HEK293 (cell line): ENCODE results near the gene CDH11.

ENCODE experiments used
- CTCF ChIA-PET: fragments of 350-600 bp; formaldehyde crosslinking; extraction: SDS; loops from one replicate; lab custom pipeline; 2021; ENCODE audit warnings: antibody characterized with exemption; lab: Yijun Ruan, JAX
- POLR2A ChIA-PET: fragments of 300-600 bp; formaldehyde crosslinking; extraction: SDS; loops from one replicate; lab custom pipeline; 2020; ENCODE audit warnings: antibody characterized with exemption, inconsistent platforms; lab: Yijun Ruan, JAX
- H3K27ac ChIP-seq: fragments of 200-500 bp; sonication (Bioruptor generic); 2 replicates; pipeline ENCODE4 v1.5.1; 2014; ENCODE audit warnings: low read depth, low read length, control low read depth, inconsistent platforms; ENCODE audit errors: extremely low read depth
- H3K36me3 ChIP-seq, 2 experiments: fragments of 200-500 bp in 1 of 2; sonication (Bioruptor generic) in 1 of 2; 1 replicate in 1 of 2; 2 replicates in 1 of 2; pipeline ENCODE4 v1.5.1; 2014 to 2017; ENCODE audit warnings: inconsistent platforms in 2 of 2, low read length in 2 of 2; ENCODE audit not compliant: control insufficient read depth in 2 of 2, insufficient read depth in 1 of 2
- H3K4me1 ChIP-seq: fragments of 200-500 bp; sonication (Bioruptor generic); 2 replicates; pipeline ENCODE4 v1.5.1; 2014; ENCODE audit warnings: mild to moderate bottlenecking, low read length, inconsistent platforms; ENCODE audit not compliant: control insufficient read depth, insufficient read depth
- H3K4me3 ChIP-seq: 2 replicates; pipeline ENCODE4 v1.5.1; 2011; ENCODE audit warnings: low read depth, mild to moderate bottlenecking, control low read depth, low read length, moderate library complexity
- H3K9me3 ChIP-seq: fragments of 200-500 bp; sonication (Bioruptor generic); 2 replicates; pipeline ENCODE4 v1.5.1; 2014; ENCODE audit warnings: low read depth, low read length, inconsistent platforms; ENCODE audit not compliant: control insufficient read depth, insufficient read depth
- GLIS2 ChIP-seq: fragments of 450-650 bp; formaldehyde crosslinking; IDR thresholded peaks from 2 replicates; pipeline ENCODE4 v1.5.1; 2016; ENCODE audit warnings: missing biosample characterization, missing genetic modification characterization
- KLF9 ChIP-seq: fragments of 450-650 bp; formaldehyde crosslinking; IDR thresholded peaks from 2 replicates; pipeline ENCODE4 v1.5.1; 2016; ENCODE audit warnings: missing biosample characterization, missing genetic modification characterization, low read depth
- PRDM10 ChIP-seq: fragments of 450-650 bp; formaldehyde crosslinking; IDR thresholded peaks from 2 replicates; pipeline ENCODE4 v1.5.1; 2016; ENCODE audit warnings: missing biosample characterization, missing genetic modification characterization
- PRDM2 ChIP-seq: fragments of 450-650 bp; formaldehyde crosslinking; IDR thresholded peaks from 2 replicates; pipeline ENCODE4 v1.5.1; 2016; ENCODE audit warnings: missing biosample characterization, missing genetic modification characterization, borderline replicate concordance
- REST ChIP-seq: fragments of 450-650 bp; formaldehyde crosslinking; IDR thresholded peaks from 2 replicates; pipeline ENCODE4 v1.5.1; 2016; ENCODE audit warnings: missing biosample characterization, missing genetic modification characterization
- SALL2 ChIP-seq: fragments of 450-650 bp; formaldehyde crosslinking; IDR thresholded peaks from 2 replicates; pipeline ENCODE4 v1.5.0; 2017; ENCODE audit warnings: missing biosample characterization, mild to moderate bottlenecking, missing genetic modification characterization, borderline replicate concordance
- ZFP41 ChIP-seq: fragments of 450-650 bp; formaldehyde crosslinking; IDR thresholded peaks from 2 replicates; pipeline ENCODE4 v1.5.1; 2016; ENCODE audit warnings: missing biosample characterization, missing genetic modification characterization, borderline replicate concordance
- ZNF121 ChIP-seq: fragments of 450-650 bp; formaldehyde crosslinking; IDR thresholded peaks from 2 replicates; pipeline ENCODE4 v1.5.1; 2016; ENCODE audit warnings: missing biosample characterization, missing genetic modification characterization
- ZNF140 ChIP-seq: fragments of 450-650 bp; formaldehyde crosslinking; IDR thresholded peaks from 2 replicates; pipeline ENCODE4 v1.5.1; 2016; ENCODE audit warnings: missing biosample characterization, missing genetic modification characterization
- ZNF23 ChIP-seq: fragments of 450-650 bp; formaldehyde crosslinking; IDR thresholded peaks from 2 replicates; pipeline ENCODE4 v1.5.1; 2016; ENCODE audit warnings: missing biosample characterization, missing genetic modification characterization, borderline replicate concordance
- ZNF26 ChIP-seq: fragments of 450-650 bp; formaldehyde crosslinking; IDR thresholded peaks from 2 replicates; pipeline ENCODE4 v1.5.1; 2016; ENCODE audit warnings: missing biosample characterization, missing genetic modification characterization
- ZNF266 ChIP-seq: fragments of 450-650 bp; formaldehyde crosslinking; IDR thresholded peaks from 2 replicates; pipeline ENCODE4 v1.5.1; 2016; ENCODE audit warnings: missing biosample characterization, missing genetic modification characterization, low read depth
- ZNF274 ChIP-seq, 2 experiments: fragments of 200-500 bp in 1 of 2; fragments of 450-650 bp in 1 of 2; sonication (Bioruptor generic) in 1 of 2; formaldehyde crosslinking in 1 of 2; IDR thresholded peaks; 2 replicates each; pipeline versions ENCODE4 v1.5.1 to v1.6.1; 2014 to 2016; ENCODE audit warnings: borderline replicate concordance in 1 of 2, inconsistent platforms in 1 of 2, low read length in 1 of 2, missing biosample characterization in 1 of 2, missing genetic modification characterization in 1 of 2
- ZNF391 ChIP-seq: fragments of 450-650 bp; formaldehyde crosslinking; IDR thresholded peaks from 2 replicates; pipeline ENCODE4 v1.5.1; 2016; ENCODE audit warnings: low read depth, missing biosample characterization, missing genetic modification characterization, borderline replicate concordance
- ZNF501 ChIP-seq: fragments of 450-650 bp; formaldehyde crosslinking; IDR thresholded peaks from 2 replicates; pipeline ENCODE4 v1.5.1; 2016; ENCODE audit warnings: missing biosample characterization, missing genetic modification characterization
- ZNF624 ChIP-seq: fragments of 450-650 bp; formaldehyde crosslinking; IDR thresholded peaks from 2 replicates; pipeline ENCODE4 v1.5.1; 2017; ENCODE audit warnings: missing biosample characterization, missing genetic modification characterization
- TF ChIP-seq, protein P1 (sequence below): fragments of 450-650 bp; formaldehyde crosslinking; IDR thresholded peaks from 2 replicates; pipeline ENCODE4 v1.5.0; 2017; ENCODE audit warnings: missing biosample characterization, missing genetic modification characterization, borderline replicate concordance

The CDH11 gene

DNA sequence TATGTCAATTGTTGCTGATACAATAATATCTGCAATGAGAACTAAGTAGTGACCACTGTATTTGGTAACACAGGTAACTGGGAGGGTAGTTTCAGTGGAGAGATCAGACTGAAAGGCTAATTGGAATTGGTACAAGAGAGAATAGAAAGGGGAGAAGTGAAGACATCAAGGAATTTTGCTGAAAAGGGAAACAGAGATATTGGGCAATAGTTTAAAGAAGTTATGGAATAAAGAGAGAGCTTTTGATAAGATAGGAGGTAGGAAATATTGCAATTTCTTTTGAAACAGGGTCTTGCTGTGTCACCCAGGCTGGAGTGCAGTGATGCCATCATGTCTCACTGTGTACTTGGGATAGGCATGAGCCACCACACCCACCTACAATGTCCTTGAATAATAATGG lies 26.9 kb upstream of the CDH11 start:
- Histone ChIP-seq H3K27ac (no peak overlapping the region), H3K4me1 (no peaks in the 10 kb centered on the region), H3K9me3 (no peaks in the 10 kb centered on the region), H3K4me3 (no peak overlapping the region), H3K36me3 (no peaks in the 10 kb centered on the region)
- POLR2A ChIA-PET: no interaction called here
- CTCF ChIA-PET: interaction anchor here (0.6 kb wide), 1 partner anchor 31 kb away, joined by 4 read pairs; no protein-coding TSS in a partner anchor
- no peak for TF ChIP-seq ZNF121
- no peak for TF ChIP-seq PRDM2 (tag by site-specific recombination)
- no peak for TF ChIP-seq ZNF26 (tag by site-specific recombination)
- no peak for TF ChIP-seq ZNF274 (IDR thresholded peaks at IDR 0.05; ENCODE audit: low read length)
- no peak for TF ChIP-seq ZNF274 (tag by site-specific recombination; IDR thresholded peaks at IDR 0.05; ENCODE audit: borderline replicate concordance)
- TF ChIP-seq SALL2: no peak
- no peak for TF ChIP-seq ZFP41
- no peak for TF ChIP-seq ZNF140
- no peak for TF ChIP-seq KLF9 (tag by site-specific recombination)
- TF ChIP-seq ZNF501 (tag by site-specific recombination): no peak
- no peak for TF ChIP-seq ZNF266 (tag by site-specific recombination)
- no peak for TF ChIP-seq ZNF624 (tag by site-specific recombination)
- TF ChIP-seq REST (tag by site-specific recombination): no peak
- no peak for TF ChIP-seq ZNF391 (tag by site-specific recombination)
- TF ChIP-seq PRDM10 (tag by site-specific recombination): no peak
- TF ChIP-seq ZNF23: no peak
- TF ChIP-seq GLIS2 (tag by site-specific recombination): no peak
- TF ChIP-seq, protein P1, sequence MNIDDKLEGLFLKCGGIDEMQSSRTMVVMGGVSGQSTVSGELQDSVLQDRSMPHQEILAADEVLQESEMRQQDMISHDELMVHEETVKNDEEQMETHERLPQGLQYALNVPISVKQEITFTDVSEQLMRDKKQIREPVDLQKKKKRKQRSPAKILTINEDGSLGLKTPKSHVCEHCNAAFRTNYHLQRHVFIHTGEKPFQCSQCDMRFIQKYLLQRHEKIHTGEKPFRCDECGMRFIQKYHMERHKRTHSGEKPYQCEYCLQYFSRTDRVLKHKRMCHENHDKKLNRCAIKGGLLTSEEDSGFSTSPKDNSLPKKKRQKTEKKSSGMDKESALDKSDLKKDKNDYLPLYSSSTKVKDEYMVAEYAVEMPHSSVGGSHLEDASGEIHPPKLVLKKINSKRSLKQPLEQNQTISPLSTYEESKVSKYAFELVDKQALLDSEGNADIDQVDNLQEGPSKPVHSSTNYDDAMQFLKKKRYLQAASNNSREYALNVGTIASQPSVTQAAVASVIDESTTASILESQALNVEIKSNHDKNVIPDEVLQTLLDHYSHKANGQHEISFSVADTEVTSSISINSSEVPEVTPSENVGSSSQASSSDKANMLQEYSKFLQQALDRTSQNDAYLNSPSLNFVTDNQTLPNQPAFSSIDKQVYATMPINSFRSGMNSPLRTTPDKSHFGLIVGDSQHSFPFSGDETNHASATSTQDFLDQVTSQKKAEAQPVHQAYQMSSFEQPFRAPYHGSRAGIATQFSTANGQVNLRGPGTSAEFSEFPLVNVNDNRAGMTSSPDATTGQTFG (tag by site-specific recombination): no peak
